NCI-H2196 (cell line): ENCODE results near the gene CLEC3B.
A peak's percentile ranks its signal among the peaks of the same experiment; 100 is the strongest.
"Not testable (repeated sequence)": the region's sequence is repeated elsewhere in the genome, so short reads cannot be mapped to it uniquely, and the experiment has no call there.

Experiments
- DNase-seq: peaks from one replicate; lab custom pipeline; 2025; ENCODE audit not compliant: unreplicated experiment; lab: John Stamatoyannopoulos, UW

The CLEC3B gene

GRCh38 chr3:45034612-45035252, 8.6 kb downstream of the CLEC3B start:
- DNase-seq: no peak

- no peak for DNase-seq
Observed at GRCh38 chr3:45035441-45036301, 9.6 kb downstream of the CLEC3B start.

GRCh38 chr3:45037720-45038455, 11.8 kb downstream of the CLEC3B start:
- peak; percentile 79 for DNase-seq

- DNase-seq: no peak
Observed at GRCh38 chr3:45041666-45042065, 15.6 kb downstream of the CLEC3B start.

- DNase-seq: no peak
Observed at GRCh38 chr3:45042162-45042561, 16.1 kb downstream of the CLEC3B start.

GRCh38 chr3:45043728-45044299, 17.7 kb downstream of the CLEC3B start:
- DNase-seq: no peak

GRCh38 chr3:45048244-45048643, 22.1 kb downstream of the CLEC3B start:
- DNase-seq: no peak

GRCh38 chr3:45049807-45050206, 23.7 kb downstream of the CLEC3B start:
- no peak for DNase-seq

GRCh38 chr3:45051685-45052084, 25.6 kb downstream of the CLEC3B start:
- DNase-seq: no peak

- DNase-seq: not testable (repeated sequence)
Observed at GRCh38 chr3:45053805-45054195, 27.7 kb downstream of the CLEC3B start.

GRCh38 chr3:45054196-45054857, 28.2 kb downstream of the CLEC3B start:
- DNase-seq: no peak

GRCh38 chr3:45055032-45055410, 28.9 kb downstream of the CLEC3B start:
- DNase-seq: no peak

- DNase-seq: peak; percentile 13
Observed at GRCh38 chr3:45055411-45056143, 29.5 kb downstream of the CLEC3B start.

GRCh38 chr3:45056608-45057301, 30.7 kb downstream of the CLEC3B start:
- no peak for DNase-seq

- no peak for DNase-seq
Observed at GRCh38 chr3:45057557-45057956, 31.5 kb downstream of the CLEC3B start.

- DNase-seq: no peak
Observed at GRCh38 chr3:45059132-45059531, 33.0 kb downstream of the CLEC3B start.

- no peak for DNase-seq
Observed at GRCh38 chr3:45060165-45060892, 34.2 kb downstream of the CLEC3B start.

GRCh38 chr3:45062697-45063070, 36.6 kb downstream of the CLEC3B start:
- no peak for DNase-seq
